ENCODE results near the gene INTS11. TPM values are rescaled to one million over a fixed set of nuclear protein-coding genes. Genes with fewer than 3 reads are reported as not detected.

The INTS11 gene
- total RNA-seq, 1 experiment from 2014 or later: 139 TPM

DNA sequence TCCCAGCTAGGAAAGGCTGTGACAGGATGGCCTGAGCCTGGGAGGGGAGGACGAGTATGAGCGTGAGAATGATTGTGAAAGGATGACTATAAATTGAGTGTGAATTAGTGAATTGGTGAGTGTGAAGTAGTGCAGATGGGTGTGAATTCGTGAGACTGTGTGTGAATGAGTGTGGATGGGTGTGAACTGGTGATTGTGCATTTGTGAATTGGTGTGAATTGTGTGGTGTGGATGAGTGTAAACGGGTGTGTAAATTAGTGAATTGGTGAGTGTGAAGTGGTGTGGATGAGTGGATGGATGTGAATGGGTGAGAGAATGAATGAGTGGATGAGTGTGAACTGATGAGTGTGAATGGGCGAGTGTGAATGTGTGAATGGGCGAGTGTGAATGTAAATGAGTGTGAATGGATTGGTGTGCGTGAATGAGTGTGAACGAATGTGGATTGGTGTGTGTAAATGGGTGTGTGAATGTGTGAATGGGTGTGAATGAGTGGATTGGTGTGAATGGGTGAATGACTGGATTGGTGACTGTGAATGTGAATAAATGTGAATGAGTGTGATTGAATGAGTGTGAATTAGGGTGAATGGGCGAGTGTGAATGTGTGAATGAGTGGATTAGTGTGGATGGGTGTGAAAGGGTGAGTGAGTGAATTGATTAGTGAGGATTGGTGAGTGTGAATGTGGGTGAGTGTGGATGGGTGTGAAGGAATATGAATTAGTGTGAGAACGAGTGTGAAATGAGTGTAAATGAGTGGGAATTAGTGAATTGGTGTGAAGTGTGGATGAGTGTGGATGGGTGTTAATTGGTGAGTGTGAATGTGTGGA lies 41.6 kb upstream of the INTS11 start:
- Histone ChIP-seq H2BK12ac (ENCODE audit: insufficient read length, low read depth, low read length) (no peak overlapping the region), H2BK120ac (ENCODE audit: low read depth, low read length, poor library complexity, severe bottlenecking) (no peak overlapping the region), H3K23ac (ENCODE audit: insufficient read length, low read depth, low read length) (no peak overlapping the region), H2BK20ac (ENCODE audit: low read depth, low read length, poor library complexity, severe bottlenecking) (no peak overlapping the region), H2BK15ac (ENCODE audit: low read depth, low read length) (no peak overlapping the region), H2AFZ (ENCODE audit: low read length) (no peak overlapping the region), H3K4me2 (ENCODE audit: insufficient read depth, insufficient read length, low read length) (no peak overlapping the region), H3K9ac (ENCODE audit: extremely low read depth, insufficient read length, low read length) (no peak overlapping the region), H3K14ac (ENCODE audit: insufficient read depth, low read length) (no peak overlapping the region), H3K56ac (ENCODE audit: insufficient read length, low read depth, low read length) (no peak overlapping the region), H4K91ac (ENCODE audit: insufficient read length, low read depth, low read length) (no peak overlapping the region), H3K79me2 (ENCODE audit: insufficient read depth, low read length) (no peaks in the 10 kb centered on the region), H3T11ph (ENCODE audit: low read length) (no peak overlapping the region), H3K4me1 (ENCODE audit: insufficient read depth, low read length) (no peaks in the 10 kb centered on the region; the same call in 1 of the 2 replicates), H3K27ac (ENCODE audit: insufficient read length, low read depth, low read length) (no peak overlapping the region), H3K4ac (ENCODE audit: low read depth, low read length) (no peak overlapping the region), H3K9me3 (ENCODE audit: control insufficient read depth, low read depth, low read length) (peaks cover 20% of the 10 kb centered on the region), H4K8ac (replicated peaks; ENCODE audit: insufficient read length, low read depth, low read length) (no peak overlapping the region), H3K23me2 (ENCODE audit: insufficient read length, low read depth, low read length, poor library complexity, severe bottlenecking) (no peaks in the 10 kb centered on the region), H3K79me1 (ENCODE audit: insufficient read depth, low read depth, low read length, poor library complexity, severe bottlenecking) (no peaks in the 10 kb centered on the region), H4K5ac (ENCODE audit: insufficient read length, low read depth, low read length) (no peak overlapping the region), H3K27me3 (ENCODE audit: insufficient read depth, low read length) (no peaks in the 10 kb centered on the region), H2AK5ac (ENCODE audit: insufficient read length, low read length) (no peak overlapping the region), H3K18ac (ENCODE audit: insufficient read length, low read depth, low read length) (no peak overlapping the region), H2BK5ac (ENCODE audit: insufficient read length, low read length) (no peak overlapping the region), H4K20me1 (ENCODE audit: control insufficient read depth, insufficient read depth, insufficient read length) (no peaks in the 10 kb centered on the region)
- no peaks in the 10 kb centered on the region for H3K36me3 Mint-ChIP-seq (ENCODE audit: insufficient read depth in 1 of 3, low read depth in 3 of 3)
- H3K4me1 Mint-ChIP-seq: peaks cover 6 to 9% of the 10 kb centered on the region in 2 experiments
- no peak for DNase-seq
- H3K27ac Mint-ChIP-seq: no peak overlapping the region
- WGBS (ENCODE audit: extremely low coverage, insufficient read length, low lambda C conversion rate): 100% methylated on average over 10 of the region's 10 CpGs
- H3K4me3 Mint-ChIP-seq: no peak overlapping the region
- no peaks in the 10 kb centered on the region; a peak in 1 of 5 replicates for H3K9me3 Mint-ChIP-seq
- H3K27me3 Mint-ChIP-seq (ENCODE audit: low read depth): peaks cover 29% of the 10 kb centered on the region
- TF ChIP-seq, protein P1, sequence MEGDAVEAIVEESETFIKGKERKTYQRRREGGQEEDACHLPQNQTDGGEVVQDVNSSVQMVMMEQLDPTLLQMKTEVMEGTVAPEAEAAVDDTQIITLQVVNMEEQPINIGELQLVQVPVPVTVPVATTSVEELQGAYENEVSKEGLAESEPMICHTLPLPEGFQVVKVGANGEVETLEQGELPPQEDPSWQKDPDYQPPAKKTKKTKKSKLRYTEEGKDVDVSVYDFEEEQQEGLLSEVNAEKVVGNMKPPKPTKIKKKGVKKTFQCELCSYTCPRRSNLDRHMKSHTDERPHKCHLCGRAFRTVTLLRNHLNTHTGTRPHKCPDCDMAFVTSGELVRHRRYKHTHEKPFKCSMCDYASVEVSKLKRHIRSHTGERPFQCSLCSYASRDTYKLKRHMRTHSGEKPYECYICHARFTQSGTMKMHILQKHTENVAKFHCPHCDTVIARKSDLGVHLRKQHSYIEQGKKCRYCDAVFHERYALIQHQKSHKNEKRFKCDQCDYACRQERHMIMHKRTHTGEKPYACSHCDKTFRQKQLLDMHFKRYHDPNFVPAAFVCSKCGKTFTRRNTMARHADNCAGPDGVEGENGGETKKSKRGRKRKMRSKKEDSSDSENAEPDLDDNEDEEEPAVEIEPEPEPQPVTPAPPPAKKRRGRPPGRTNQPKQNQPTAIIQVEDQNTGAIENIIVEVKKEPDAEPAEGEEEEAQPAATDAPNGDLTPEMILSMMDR (conservative IDR thresholded peaks at IDR 0.05): no peak
